HepG2 (cell line): ENCODE measurements around the gene DND1. TPM values are rescaled to one million over a fixed set of nuclear protein-coding genes. Genes with fewer than 3 reads are reported as not detected.

Source experiments
- AGO1 ChIP-seq: fragments of 200-400 bp; formaldehyde crosslinking; IDR thresholded peaks from 2 replicates; pipeline ENCODE4 v1.6.1; 2017; ENCODE audit warnings: mild to moderate bottlenecking, low read depth, low read length, moderate library complexity; ENCODE audit not compliant: poor library complexity, severe bottlenecking
- BORCS8-MEF2B ChIP-seq: sonication (generic); formaldehyde crosslinking; IDR thresholded peaks from 2 replicates; pipeline ENCODE4 v1.8.0; 2022; ENCODE audit warnings: mild to moderate bottlenecking, missing genetic modification reagents
- CEBPZ ChIP-seq: IDR thresholded peaks from 2 replicates; pipeline ENCODE4 v1.6.1; 2012; ENCODE audit warnings: low read length, improper control_type of control experiment
- CENPX ChIP-seq: sonication (generic); formaldehyde crosslinking; IDR thresholded peaks from 2 replicates; pipeline ENCODE4 v1.9.0; 2021; ENCODE audit warnings: mild to moderate bottlenecking, missing genetic modification reagents, moderate library complexity
- HNRNPLL ChIP-seq: fragments of 200-400 bp; formaldehyde crosslinking; IDR thresholded peaks from 2 replicates; pipeline ENCODE4 v1.6.1; 2017; ENCODE audit warnings: mild to moderate bottlenecking, low read depth, low read length; ENCODE audit not compliant: poor library complexity, severe bottlenecking
- HOXA7 ChIP-seq: sonication (generic); formaldehyde crosslinking; IDR thresholded peaks from 2 replicates; pipeline ENCODE4 v1.8.1; 2022; ENCODE audit warnings: mild to moderate bottlenecking, missing genetic modification reagents, moderate library complexity
- MEIS2 ChIP-seq: sonication (generic); formaldehyde crosslinking; IDR thresholded peaks from 2 replicates; pipeline ENCODE4 v1.9.0; 2021; ENCODE audit warnings: mild to moderate bottlenecking, missing genetic modification reagents
- NR0B2 ChIP-seq: sonication (generic); formaldehyde crosslinking; IDR thresholded peaks from 2 replicates; pipeline ENCODE4 v1.4.0; 2020; ENCODE audit warnings: mild to moderate bottlenecking, missing genetic modification reagents
- TRIM24 ChIP-seq: sonication (generic); formaldehyde crosslinking; IDR thresholded peaks from 2 replicates; pipeline ENCODE4 v1.8.0; 2022; ENCODE audit warnings: mild to moderate bottlenecking, missing genetic modification reagents
- ZNF138 ChIP-seq: sonication (generic); formaldehyde crosslinking; IDR thresholded peaks from 2 replicates; pipeline ENCODE4 v1.5.0; 2020; ENCODE audit warnings: mild to moderate bottlenecking, low read depth, missing genetic modification reagents
- ZNF558 ChIP-seq: sonication (generic); formaldehyde crosslinking; IDR thresholded peaks from 2 replicates; pipeline ENCODE4 v1.9.0; 2022; ENCODE audit warnings: mild to moderate bottlenecking, missing genetic modification reagents, borderline replicate concordance
- ZNF775 ChIP-seq: sonication (generic); formaldehyde crosslinking; IDR thresholded peaks from 2 replicates; pipeline ENCODE4 v1.4.0; 2020; ENCODE audit warnings: missing genetic modification reagents, mild to moderate bottlenecking, moderate library complexity, borderline replicate concordance
- ZNF83 ChIP-seq: sonication (generic); formaldehyde crosslinking; IDR thresholded peaks from 2 replicates; pipeline ENCODE4 v1.4.0; 2020; ENCODE audit warnings: missing genetic modification reagents, mild to moderate bottlenecking, borderline replicate concordance
- polyA plus RNA-seq, 8 experiments: library from polyadenylated mRNA; depleted of rRNA in 3 of 8; stranded (reverse) in 7 of 8; unstranded in 1 of 8; fragments of >200 nt; fragmentation: Illumina TruSeq in 4 of 8; extraction: Trizol in 4 of 8; gene quantifications; 2 replicates each; pipeline versions ENCODE4 v1.2.1 to v1.2.3, GENCODE V29; 2011 to 2016; ENCODE audit warnings: low read depth in 4 of 8, missing spikeins in 1 of 8, mixed read lengths in 1 of 8; ENCODE audit not compliant: insufficient read depth in 1 of 8
- total RNA-seq, 5 experiments: library from RNA; depleted of rRNA; stranded (reverse); fragments of >200 nt; fragmentation: Illumina TruSeq; extraction: Trizol; gene quantifications; 2 replicates each; pipeline ENCODE4 v1.2.3, GENCODE V29; 2016; ENCODE audit warnings: low read depth in 1 of 5
- TF ChIP-seq, protein P1 (sequence below): sonication (generic); formaldehyde crosslinking; IDR thresholded peaks from 2 replicates; pipeline ENCODE4 v1.8.1; 2023; ENCODE audit warnings: mild to moderate bottlenecking, missing genetic modification reagents, borderline replicate concordance
- TF ChIP-seq, protein P2 (sequence below), 2 experiments: sonication (generic) in 1 of 2; formaldehyde crosslinking in 1 of 2; IDR thresholded peaks; 2 replicates each; pipeline versions ENCODE4 v1.4.0 to v1.6.1; 2016 to 2020; ENCODE audit warnings: borderline replicate concordance in 1 of 2, low read depth in 1 of 2, mild to moderate bottlenecking in 1 of 2, missing genetic modification reagents in 1 of 2

DND1 gene
- total and polyA plus RNA-seq, 2 of the 13 experiments (the other 11 are each of a cell fraction or from before 2014, with no cell fraction given) = 0.48 to 0.55 TPM

DNA sequence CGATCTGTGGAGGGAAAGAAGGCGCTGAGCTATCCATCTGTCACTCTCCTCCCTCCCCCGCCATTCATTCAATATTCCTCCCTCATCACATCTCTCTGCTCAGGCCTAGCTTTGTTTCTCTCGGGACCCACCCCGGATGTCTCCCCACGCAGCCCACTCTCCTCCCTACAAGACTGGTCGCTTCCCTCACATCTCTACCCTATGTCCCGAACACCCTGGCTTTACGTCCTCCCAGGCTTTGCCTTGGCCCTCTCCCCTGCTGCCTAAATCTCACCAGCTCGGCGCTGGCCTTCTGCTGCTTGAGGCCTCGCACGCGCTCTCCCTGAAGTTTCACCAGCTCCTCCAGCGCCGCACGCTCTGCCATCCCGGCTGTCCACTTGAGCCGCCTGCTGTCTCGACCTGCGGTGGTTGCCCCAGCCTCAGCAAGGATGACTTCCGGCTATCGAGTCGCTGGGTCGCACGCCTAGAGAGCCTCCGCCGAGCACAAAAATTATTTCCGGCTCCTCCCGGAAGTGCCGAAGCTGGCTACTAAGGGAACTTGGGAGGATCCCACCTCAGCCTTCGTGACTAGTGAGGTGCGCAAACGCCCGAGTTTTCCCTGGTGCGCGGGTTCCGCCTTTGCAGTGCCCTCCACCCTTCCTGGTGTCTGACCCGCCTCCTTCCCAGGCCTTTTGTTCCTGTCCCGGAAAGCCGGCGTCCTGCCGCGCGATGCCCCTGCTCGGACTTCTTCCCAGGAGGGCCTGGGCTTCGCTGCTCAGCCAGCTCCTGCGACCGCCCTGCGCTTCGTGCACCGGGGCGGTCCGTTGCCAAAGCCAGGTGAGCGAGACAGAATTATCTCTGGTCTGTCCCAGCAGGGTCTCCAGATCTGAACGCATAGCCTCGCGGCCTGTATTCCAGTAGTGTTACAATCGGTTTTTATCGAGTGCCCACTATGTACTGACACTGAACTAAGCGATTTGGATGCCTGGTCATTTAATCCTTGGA, 17.9 kb upstream of the DND1 start, which contains the start of the genes HARS1 and HARS2 (continued):
- TF ChIP-seq CEBPZ (no peak), CENPX (CRISPR knock-in tag) (no peak), HOXA7 (CRISPR knock-in tag) (no peak), BORCS8-MEF2B (CRISPR knock-in tag) (no peak), MEIS2 (CRISPR knock-in tag) (peak; percentile 69; the same call in 1 of the 2 replicates), TRIM24 (no peak), NR0B2 (CRISPR knock-in tag) (no peak), AGO1 (no peak), ZNF775 (CRISPR knock-in tag) (no peak), ZNF138 (CRISPR knock-in tag) (peak; percentile 79; the same call in 1 of the 2 replicates), ZNF83 (no peak), ZNF558 (CRISPR knock-in tag) (peak; percentile 92; the same call in 1 of the 2 replicates), HNRNPLL (peak; percentile 96)
- TF ChIP-seq, protein P1, sequence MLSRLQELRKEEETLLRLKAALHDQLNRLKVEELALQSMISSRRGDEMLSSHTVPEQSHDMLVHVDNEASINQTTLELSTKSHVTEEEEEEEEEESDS (CRISPR knock-in tag) = no peak
- TF ChIP-seq, protein P2, sequence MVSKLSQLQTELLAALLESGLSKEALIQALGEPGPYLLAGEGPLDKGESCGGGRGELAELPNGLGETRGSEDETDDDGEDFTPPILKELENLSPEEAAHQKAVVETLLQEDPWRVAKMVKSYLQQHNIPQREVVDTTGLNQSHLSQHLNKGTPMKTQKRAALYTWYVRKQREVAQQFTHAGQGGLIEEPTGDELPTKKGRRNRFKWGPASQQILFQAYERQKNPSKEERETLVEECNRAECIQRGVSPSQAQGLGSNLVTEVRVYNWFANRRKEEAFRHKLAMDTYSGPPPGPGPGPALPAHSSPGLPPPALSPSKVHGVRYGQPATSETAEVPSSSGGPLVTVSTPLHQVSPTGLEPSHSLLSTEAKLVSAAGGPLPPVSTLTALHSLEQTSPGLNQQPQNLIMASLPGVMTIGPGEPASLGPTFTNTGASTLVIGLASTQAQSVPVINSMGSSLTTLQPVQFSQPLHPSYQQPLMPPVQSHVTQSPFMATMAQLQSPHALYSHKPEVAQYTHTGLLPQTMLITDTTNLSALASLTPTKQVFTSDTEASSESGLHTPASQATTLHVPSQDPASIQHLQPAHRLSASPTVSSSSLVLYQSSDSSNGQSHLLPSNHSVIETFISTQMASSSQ (IDR thresholded peaks at IDR 0.05; ENCODE audit: low read depth) = no peak
- TF ChIP-seq, protein P2 (CRISPR knock-in tag; IDR thresholded peaks at IDR 0.05; ENCODE audit: borderline replicate concordance) = no peak; the same call in 1 of the 2 replicates
